Common myeloid progenitor, CD34-positive (primary cell): ENCODE measurements around the gene DLGAP4.

Source experiments
- CTCF ChIA-PET: fragments of 350-600 bp; sonication (Branson Sonifier 250); formaldehyde crosslinking; loops from one replicate; lab custom pipeline; 2021; ENCODE audit warnings: antibody characterized with exemption; lab: Charles Lee
- POLR2A ChIA-PET: fragments of 350-600 bp; sonication (Branson Sonifier 250); formaldehyde crosslinking; loops from one replicate; lab custom pipeline; 2021; ENCODE audit warnings: antibody characterized with exemption; lab: Charles Lee
- DNase-seq, 3 donors: peaks; one replicate each; pipeline versions ENCODE4 v3.0.0 to v3.0.0-alpha.2; 2013
- H3K27ac ChIP-seq, 2 experiments: 1 replicate in 1 of 2; 2 replicates in 1 of 2; pipeline ENCODE4 v1.7.0; 2013; ENCODE audit warnings: inconsistent platforms in 2 of 2, low read length in 2 of 2, mild to moderate bottlenecking in 2 of 2, low read depth in 1 of 2, moderate library complexity in 1 of 2; ENCODE audit not compliant: severe bottlenecking in 2 of 2, insufficient read depth in 1 of 2, poor library complexity in 1 of 2
- H3K27me3 ChIP-seq, 5 experiments: replicated peaks in 2 of 5; 1 replicate in 3 of 5; 2 replicates in 2 of 5; pipeline versions ENCODE4 v1.6.1 to v1.7.0; 2013; ENCODE audit warnings: low read length in 4 of 5, mild to moderate bottlenecking in 2 of 5, moderate library complexity in 2 of 5, inconsistent platforms in 1 of 5; ENCODE audit not compliant: insufficient read depth in 5 of 5, control insufficient read depth in 4 of 5
- H3K36me3 ChIP-seq, 4 experiments: 1 replicate in 2 of 4; 2 replicates in 2 of 4; pipeline versions ENCODE4 v1.6.1 to v1.7.0; 2013; ENCODE audit warnings: low read length in 3 of 4, control low read depth in 1 of 4, mild to moderate bottlenecking in 1 of 4; ENCODE audit not compliant: control insufficient read depth in 4 of 4, insufficient read depth in 4 of 4
- H3K4me1 ChIP-seq, 4 experiments: 1 replicate in 3 of 4; 2 replicates in 1 of 4; pipeline versions ENCODE4 v1.6.1 to v1.7.1; 2013; ENCODE audit warnings: low read length in 3 of 4, mild to moderate bottlenecking in 3 of 4, control low read depth in 1 of 4, inconsistent platforms in 1 of 4, moderate library complexity in 1 of 4; ENCODE audit not compliant: control insufficient read depth in 4 of 4, insufficient read depth in 4 of 4; ENCODE audit errors: control extremely low read depth in 1 of 4
- H3K4me3 ChIP-seq, 7 experiments: 1 replicate in 4 of 7; 2 replicates in 3 of 7; pipeline versions ENCODE4 v1.5.1 to v1.7.0; 2013; ENCODE audit warnings: mild to moderate bottlenecking in 7 of 7, low read length in 6 of 7, moderate library complexity in 6 of 7, inconsistent platforms in 2 of 7, low read depth in 2 of 7, control low read depth in 1 of 7; ENCODE audit not compliant: insufficient read depth in 4 of 7, control insufficient read depth in 1 of 7; ENCODE audit errors: extremely low read depth in 1 of 7
- H3K9me3 ChIP-seq, 5 experiments: 1 replicate in 4 of 5; 2 replicates in 1 of 5; pipeline versions ENCODE4 v1.6.1 to v1.7.1; 2013; ENCODE audit warnings: low read length in 4 of 5, mild to moderate bottlenecking in 2 of 5, inconsistent platforms in 1 of 5, low read depth in 1 of 5, moderate library complexity in 1 of 5; ENCODE audit not compliant: control insufficient read depth in 4 of 5, insufficient read depth in 2 of 5; ENCODE audit errors: control extremely low read depth in 1 of 5
- WGBS: methylation state at CpG from one replicate; pipeline ENCODE4 v1.1.5; 2013; ENCODE audit not compliant: insufficient coverage; 5-methylcytosine and 5-hydroxymethylcytosine counted together

The DLGAP4 gene

DNA sequence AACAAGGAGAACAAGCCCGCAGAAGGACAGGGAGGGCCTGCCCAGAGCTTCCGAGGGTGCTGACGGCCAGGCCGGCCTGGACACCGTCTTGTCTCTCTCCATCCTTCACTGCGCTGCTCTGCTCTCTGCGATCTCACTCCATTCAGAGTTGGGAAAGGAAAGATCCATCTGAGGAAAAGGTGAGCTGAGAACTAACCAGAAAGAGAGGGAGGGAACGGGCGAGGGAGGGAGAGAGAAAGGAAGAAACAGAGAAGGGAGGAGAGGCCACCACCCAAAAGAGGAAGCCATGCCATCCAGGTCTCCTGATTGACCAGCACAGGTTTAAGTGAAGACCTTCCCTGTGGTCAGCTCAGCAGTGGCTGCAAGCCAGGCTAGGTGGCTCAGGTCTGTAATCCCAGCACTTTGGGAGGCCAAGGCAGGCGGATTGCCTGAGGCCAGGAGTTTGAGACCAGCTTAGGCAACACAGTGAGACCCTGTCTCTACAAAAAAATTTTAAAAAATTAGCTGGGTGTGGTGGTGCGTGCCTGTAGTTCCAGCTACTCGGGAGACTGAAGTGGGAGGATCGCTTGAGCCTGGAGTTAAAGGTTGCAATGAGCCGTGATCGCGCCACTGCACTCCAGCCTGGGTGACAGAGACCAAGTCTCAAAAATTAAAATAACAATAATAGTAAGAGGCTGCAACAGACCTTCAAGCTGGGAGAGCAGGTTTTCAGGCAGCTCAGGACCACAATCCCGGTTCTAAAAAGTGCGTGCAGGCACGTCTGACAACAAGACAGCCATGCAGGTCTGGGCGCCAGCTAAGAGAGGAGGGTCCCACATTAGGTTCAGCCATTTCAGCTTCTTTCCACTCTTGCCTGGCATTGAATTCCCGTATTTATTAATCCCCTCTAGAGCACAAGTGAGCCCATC lies 34.2 kb upstream of the DLGAP4 start:
- DNase-seq: no peak
- peaks cover 0 to 10% (median 5%) of the 10 kb centered on the region in 5 experiments for H3K27me3 ChIP-seq
- no peaks in the 10 kb centered on the region for H3K4me1 ChIP-seq
- no peak overlapping the region for H3K4me3 ChIP-seq
- no peaks in the 10 kb centered on the region for H3K9me3 ChIP-seq
- H3K27ac ChIP-seq: no peak overlapping the region
- CTCF ChIA-PET: no interaction called here
- 95% methylated on average over 18 of the region's 21 CpGs for WGBS
- POLR2A ChIA-PET: no interaction called here
- H3K36me3 ChIP-seq: no peaks in the 10 kb centered on the region

GRCh38 chr20:36272547-36273220 lies 33.5 kb upstream of the DLGAP4 start:
- H3K36me3 ChIP-seq: no peaks in the 10 kb centered on the region
- WGBS: 93% methylated on average over 10 of the region's 12 CpGs
- no peaks in the 10 kb centered on the region for H3K4me1 ChIP-seq
- no peak for DNase-seq
- POLR2A ChIA-PET: no interaction called here
- H3K27ac ChIP-seq: no peak overlapping the region
- CTCF ChIA-PET: interaction anchor here (1.0 to 1.4 kb wide), 2 partner anchors 9 to 14 kb away, joined by 3 to 4 read pairs; no protein-coding TSS in a partner anchor
- no peak overlapping the region for H3K4me3 ChIP-seq
- H3K27me3 ChIP-seq: peaks cover 0 to 13% (median 5%) of the 10 kb centered on the region in 5 experiments
- no peaks in the 10 kb centered on the region for H3K9me3 ChIP-seq

GRCh38 chr20:36273414-36274180 lies 32.5 kb upstream of the DLGAP4 start:
- no peaks in the 10 kb centered on the region for H3K36me3 ChIP-seq
- no peaks in the 10 kb centered on the region for H3K4me1 ChIP-seq
- ChIA-PET POLR2A (no interaction called here), CTCF (interaction anchor here (1.0 to 1.4 kb wide), 2 partner anchors 8 to 15 kb away, joined by 3 to 4 read pairs; no protein-coding TSS in a partner anchor)
- peaks cover 0 to 15% (median 6%) of the 10 kb centered on the region in 5 experiments for H3K27me3 ChIP-seq
- no peak overlapping the region for H3K4me3 ChIP-seq
- H3K9me3 ChIP-seq: no peaks in the 10 kb centered on the region
- 85% methylated on average over 11 of the region's 12 CpGs for WGBS
- no peak overlapping the region for H3K27ac ChIP-seq
- peak; percentile 3 to 10 (median 5) for DNase-seq

DNA sequence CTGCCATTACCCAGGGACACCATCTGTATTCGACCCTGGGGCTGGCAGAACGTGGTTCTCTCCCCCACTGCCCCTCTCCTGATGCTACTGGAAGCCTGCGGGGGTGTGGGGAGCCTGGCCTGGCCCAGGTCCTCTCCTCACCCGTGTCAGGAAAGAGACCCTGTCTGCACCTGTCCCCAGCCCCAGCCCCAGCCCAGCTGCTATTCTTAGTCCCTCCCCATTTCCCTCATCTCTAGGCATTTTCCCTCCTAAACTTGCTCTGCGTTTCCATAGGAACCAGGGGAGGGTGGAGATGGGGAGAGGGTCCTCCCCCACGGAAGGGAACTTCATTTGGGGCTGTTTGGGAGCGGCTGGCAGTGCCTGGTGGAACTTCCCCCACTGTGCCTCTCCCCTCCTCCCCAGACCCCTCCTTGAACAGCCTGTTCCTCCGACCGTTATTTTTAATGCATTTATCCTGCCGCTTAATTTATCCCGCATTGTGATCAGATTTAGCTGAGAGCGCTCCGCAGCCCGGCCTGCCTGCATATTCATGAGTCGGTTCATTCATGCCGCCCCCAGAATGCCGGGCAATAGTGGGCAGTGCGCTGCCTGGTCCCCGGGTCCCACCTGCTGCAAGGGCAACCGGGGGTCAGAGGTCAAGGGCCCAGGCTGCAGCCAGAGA lies 31.8 kb upstream of the DLGAP4 start:
- no peaks in the 10 kb centered on the region for H3K4me1 ChIP-seq
- CTCF ChIA-PET: interaction anchor here (0.6 to 1.4 kb wide), 2 partner anchors 8 to 18 kb away, joined by 3 to 4 read pairs; no protein-coding TSS in a partner anchor
- WGBS: 64% methylated on average over 14 of the region's 20 CpGs
- no peak overlapping the region for H3K27ac ChIP-seq
- H3K9me3 ChIP-seq: no peaks in the 10 kb centered on the region
- POLR2A ChIA-PET: no interaction called here
- H3K36me3 ChIP-seq: no peaks in the 10 kb centered on the region
- no peak for DNase-seq
- H3K27me3 ChIP-seq: peaks cover 0 to 17% (median 8%) of the 10 kb centered on the region in 5 experiments
- no peak overlapping the region for H3K4me3 ChIP-seq

GRCh38 chr20:36275011-36275410 lies 31.1 kb upstream of the DLGAP4 start:
- ChIA-PET POLR2A (no interaction called here), CTCF (interaction anchor here (0.6 kb wide), 1 partner anchor 19 kb away, joined by 3 read pairs; no protein-coding TSS in a partner anchor)
- DNase-seq: no peak
- H3K36me3 ChIP-seq: no peaks in the 10 kb centered on the region
- WGBS: 91% methylated on average over 5 of the region's 5 CpGs
- H3K27me3 ChIP-seq: peaks cover 0 to 20% (median 9%) of the 10 kb centered on the region in 5 experiments
- H3K4me1 ChIP-seq: no peaks in the 10 kb centered on the region
- H3K9me3 ChIP-seq: no peaks in the 10 kb centered on the region
- H3K4me3 ChIP-seq: no peak overlapping the region
- no peak overlapping the region for H3K27ac ChIP-seq

- ChIA-PET POLR2A (no interaction called here), CTCF (no interaction called here)
- no peaks in the 10 kb centered on the region for H3K36me3 ChIP-seq
- no peaks in the 10 kb centered on the region for H3K4me1 ChIP-seq
- DNase-seq: no peak
- H3K27ac ChIP-seq: no peak overlapping the region
- 91% methylated on average over 11 of the region's 12 CpGs for WGBS
- peaks cover 0 to 20% (median 9%) of the 10 kb centered on the region in 5 experiments for H3K27me3 ChIP-seq
- no peaks in the 10 kb centered on the region for H3K9me3 ChIP-seq
- no peak overlapping the region for H3K4me3 ChIP-seq
These were observed 30.5 kb upstream of the DLGAP4 start for GRCh38 chr20:36275441-36276189.
